ENCODE results near the gene MYO9A.

DNA sequence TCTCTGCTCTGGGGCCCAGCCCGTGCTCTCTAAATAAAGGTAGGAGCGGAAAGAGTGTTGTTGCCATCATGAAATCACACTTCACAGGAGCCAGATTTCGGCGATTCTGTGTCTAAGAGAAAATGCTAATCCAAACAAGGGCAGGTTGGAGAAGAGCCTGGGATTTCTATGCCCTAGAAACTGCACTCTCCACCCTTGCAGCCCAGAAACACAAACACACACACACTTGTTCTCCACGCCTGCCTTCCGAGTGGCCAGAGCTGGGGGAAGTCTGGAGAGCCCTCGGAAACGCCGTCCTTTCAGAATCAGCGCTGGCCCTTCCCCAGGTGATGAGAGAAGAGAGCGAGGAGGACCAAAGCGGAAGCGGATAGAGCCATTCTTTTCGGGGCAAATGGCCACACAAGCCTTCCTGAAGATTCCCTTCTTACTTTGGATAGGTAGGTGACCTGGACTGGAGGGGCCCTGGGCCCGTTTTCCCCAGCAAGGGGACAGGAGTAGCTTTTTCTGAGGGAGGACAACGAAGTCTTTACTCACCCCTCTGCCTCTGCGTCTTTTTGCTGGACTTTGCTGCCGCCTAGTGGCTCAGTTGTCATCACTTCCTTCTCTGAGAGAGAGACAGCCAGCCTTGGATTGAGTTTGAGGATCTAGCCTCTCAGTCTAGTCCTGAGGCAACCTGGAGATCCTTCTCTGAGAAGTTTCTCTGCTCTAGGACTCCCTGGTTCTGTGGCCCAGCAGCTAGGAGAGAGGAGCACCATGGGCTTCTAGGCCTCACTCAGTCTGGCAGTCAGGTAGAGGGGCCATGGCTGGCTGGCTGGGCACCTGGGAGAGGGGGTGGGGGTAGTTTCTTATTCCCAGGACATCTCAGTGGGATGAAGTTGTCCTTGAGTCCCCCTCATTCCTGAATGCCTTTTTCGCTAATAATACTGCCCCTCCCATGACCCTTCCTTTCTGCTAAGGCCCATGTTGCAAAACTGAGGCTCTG lies 38.0 kb upstream of the MYO9A start:
- TF ChIP-seq, protein P1, sequence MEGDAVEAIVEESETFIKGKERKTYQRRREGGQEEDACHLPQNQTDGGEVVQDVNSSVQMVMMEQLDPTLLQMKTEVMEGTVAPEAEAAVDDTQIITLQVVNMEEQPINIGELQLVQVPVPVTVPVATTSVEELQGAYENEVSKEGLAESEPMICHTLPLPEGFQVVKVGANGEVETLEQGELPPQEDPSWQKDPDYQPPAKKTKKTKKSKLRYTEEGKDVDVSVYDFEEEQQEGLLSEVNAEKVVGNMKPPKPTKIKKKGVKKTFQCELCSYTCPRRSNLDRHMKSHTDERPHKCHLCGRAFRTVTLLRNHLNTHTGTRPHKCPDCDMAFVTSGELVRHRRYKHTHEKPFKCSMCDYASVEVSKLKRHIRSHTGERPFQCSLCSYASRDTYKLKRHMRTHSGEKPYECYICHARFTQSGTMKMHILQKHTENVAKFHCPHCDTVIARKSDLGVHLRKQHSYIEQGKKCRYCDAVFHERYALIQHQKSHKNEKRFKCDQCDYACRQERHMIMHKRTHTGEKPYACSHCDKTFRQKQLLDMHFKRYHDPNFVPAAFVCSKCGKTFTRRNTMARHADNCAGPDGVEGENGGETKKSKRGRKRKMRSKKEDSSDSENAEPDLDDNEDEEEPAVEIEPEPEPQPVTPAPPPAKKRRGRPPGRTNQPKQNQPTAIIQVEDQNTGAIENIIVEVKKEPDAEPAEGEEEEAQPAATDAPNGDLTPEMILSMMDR (IDR thresholded peaks at IDR 0.05), result peak; percentile 90
- TF ChIP-seq POLR2AphosphoS5 (IDR thresholded peaks at IDR 0.05; ENCODE audit: low read depth, low read length) (no peak), TCF7L2 (IDR thresholded peaks at IDR 0.05; ENCODE audit: low read depth, low read length) (no peak), SIN3A (IDR thresholded peaks at IDR 0.05; ENCODE audit: borderline replicate concordance, insufficient read depth, low read depth, low read length) (no peak)
- TF ChIP-seq, protein P2, sequence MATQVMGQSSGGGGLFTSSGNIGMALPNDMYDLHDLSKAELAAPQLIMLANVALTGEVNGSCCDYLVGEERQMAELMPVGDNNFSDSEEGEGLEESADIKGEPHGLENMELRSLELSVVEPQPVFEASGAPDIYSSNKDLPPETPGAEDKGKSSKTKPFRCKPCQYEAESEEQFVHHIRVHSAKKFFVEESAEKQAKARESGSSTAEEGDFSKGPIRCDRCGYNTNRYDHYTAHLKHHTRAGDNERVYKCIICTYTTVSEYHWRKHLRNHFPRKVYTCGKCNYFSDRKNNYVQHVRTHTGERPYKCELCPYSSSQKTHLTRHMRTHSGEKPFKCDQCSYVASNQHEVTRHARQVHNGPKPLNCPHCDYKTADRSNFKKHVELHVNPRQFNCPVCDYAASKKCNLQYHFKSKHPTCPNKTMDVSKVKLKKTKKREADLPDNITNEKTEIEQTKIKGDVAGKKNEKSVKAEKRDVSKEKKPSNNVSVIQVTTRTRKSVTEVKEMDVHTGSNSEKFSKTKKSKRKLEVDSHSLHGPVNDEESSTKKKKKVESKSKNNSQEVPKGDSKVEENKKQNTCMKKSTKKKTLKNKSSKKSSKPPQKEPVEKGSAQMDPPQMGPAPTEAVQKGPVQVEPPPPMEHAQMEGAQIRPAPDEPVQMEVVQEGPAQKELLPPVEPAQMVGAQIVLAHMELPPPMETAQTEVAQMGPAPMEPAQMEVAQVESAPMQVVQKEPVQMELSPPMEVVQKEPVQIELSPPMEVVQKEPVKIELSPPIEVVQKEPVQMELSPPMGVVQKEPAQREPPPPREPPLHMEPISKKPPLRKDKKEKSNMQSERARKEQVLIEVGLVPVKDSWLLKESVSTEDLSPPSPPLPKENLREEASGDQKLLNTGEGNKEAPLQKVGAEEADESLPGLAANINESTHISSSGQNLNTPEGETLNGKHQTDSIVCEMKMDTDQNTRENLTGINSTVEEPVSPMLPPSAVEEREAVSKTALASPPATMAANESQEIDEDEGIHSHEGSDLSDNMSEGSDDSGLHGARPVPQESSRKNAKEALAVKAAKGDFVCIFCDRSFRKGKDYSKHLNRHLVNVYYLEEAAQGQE (IDR thresholded peaks at IDR 0.05; ENCODE audit: insufficient read depth in 1 of 2, low read depth in 2 of 2, low read length in 1 of 2), result no peak

All from Panc1 (cell line).